Epidermal melanocyte (primary cell): ENCODE measurements around the gene CIDEB.
A peak's percentile ranks its signal among the peaks of the same experiment; 100 is the strongest.
"Not testable (repeated sequence)": the region's sequence is repeated elsewhere in the genome, so short reads cannot be mapped to it uniquely, and the experiment has no call there.

Experiments used
- DNase-seq: peaks from one replicate; pipeline ENCODE4 v3.0.0; 2011; ENCODE audit warnings: low spot score; ENCODE audit not compliant: insufficient read length

The CIDEB gene, protein sequence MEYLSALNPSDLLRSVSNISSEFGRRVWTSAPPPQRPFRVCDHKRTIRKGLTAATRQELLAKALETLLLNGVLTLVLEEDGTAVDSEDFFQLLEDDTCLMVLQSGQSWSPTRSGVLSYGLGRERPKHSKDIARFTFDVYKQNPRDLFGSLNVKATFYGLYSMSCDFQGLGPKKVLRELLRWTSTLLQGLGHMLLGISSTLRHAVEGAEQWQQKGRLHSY

DNA sequence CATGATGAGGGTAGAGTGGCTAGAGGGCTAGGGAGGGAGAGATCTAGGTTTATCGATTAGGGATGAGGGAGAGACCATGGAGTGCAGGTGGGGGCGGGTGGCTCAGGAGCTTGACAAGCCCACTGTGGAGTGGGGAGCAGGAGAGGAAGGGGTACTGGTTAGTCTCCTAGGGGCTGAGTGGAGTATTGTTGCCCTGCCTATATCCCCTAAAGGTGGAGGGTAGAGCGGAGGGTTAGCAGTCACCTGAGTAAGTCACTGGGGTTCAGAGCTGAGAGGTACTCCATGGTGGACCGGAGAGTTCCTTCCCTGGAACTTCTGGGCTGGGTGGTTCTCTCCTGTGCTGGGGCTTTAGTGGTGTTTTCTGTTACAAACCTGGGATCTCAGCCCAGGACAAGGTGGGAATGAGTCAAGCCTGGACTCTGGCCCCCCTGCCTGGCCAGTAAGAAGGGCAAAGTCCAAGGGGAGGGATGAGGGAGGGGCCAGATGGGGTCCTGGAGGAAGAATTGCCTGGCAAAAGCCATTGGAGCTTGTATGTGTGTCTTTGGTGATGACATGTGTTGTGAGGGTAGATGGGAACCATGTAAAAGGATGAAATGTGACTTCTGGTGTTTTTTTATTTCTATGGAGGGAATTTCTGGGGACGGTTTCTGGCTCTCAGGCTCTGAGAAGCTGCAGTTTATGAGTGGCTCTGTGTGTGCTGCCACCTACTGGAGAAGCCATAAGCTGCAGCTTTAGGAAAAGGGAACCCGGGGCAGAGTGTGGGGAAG lies at the start of gene CIDEB:
Gene CIDEB (minus strand): TSS at position 403 of the 767 bp plus-strand sequence. CDS start 119 bp downstream, at position 284.
- DNase-seq, result peak; percentile 85

DNA sequence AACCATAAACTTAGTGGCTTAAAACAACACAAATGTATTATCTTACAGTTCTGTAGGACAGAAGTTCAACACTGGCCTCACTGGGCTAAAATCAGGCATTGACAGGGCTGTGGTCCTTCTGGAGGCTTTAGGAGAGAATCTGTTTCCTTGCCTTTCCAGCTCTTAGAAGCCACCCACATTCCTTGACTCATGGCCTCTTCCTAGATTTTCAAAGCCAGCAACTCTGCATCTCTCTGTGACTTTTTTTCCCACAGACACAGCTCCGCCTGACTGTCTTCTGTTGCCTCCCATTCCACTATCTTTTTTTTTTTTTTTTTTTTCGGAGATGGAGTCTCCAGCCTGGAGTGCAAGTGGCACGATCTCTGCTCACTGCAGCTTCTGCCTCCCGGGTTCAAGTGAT lies 48.4 kb upstream of the CIDEB start:
- no peak for DNase-seq

DNA sequence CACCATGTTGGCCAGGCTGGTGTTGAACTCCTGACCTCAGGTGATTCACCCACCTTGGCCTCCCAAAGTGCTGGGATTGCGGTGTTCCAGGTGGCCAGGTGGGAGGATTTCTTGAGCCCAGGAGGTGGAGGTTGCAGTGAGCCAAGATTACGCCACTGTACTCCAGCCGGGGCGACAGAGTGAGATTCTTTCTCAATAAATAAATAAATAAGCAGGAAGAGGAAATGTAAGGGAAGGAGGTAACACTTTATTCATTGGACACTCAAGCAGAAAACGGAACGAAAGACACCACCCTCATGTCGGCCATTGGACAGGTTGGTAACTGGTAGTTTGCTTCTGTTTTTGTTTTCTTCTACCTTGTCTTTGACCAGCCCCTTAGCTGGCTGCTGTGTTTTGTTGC lies 47.2 kb upstream of the CIDEB start:
- DNase-seq, result no peak

DNA sequence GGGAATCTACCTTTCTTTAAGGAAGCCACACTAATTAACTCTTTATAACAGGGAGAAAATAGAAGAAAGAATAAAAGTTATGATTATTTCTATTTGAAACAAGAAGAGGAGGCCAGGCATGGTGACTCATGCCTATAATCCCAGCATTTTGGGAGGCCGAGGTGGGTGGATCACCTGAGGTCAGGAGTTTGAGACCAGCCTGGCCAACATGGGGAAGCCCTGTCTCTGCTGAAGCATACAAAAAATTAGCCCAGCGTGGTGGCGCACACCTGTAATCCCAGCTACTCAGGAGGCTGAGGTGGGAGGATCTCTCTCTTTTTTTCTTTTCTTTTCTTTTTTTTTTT lies 46.7 kb upstream of the CIDEB start:
- not testable (repeated sequence) for DNase-seq

DNA sequence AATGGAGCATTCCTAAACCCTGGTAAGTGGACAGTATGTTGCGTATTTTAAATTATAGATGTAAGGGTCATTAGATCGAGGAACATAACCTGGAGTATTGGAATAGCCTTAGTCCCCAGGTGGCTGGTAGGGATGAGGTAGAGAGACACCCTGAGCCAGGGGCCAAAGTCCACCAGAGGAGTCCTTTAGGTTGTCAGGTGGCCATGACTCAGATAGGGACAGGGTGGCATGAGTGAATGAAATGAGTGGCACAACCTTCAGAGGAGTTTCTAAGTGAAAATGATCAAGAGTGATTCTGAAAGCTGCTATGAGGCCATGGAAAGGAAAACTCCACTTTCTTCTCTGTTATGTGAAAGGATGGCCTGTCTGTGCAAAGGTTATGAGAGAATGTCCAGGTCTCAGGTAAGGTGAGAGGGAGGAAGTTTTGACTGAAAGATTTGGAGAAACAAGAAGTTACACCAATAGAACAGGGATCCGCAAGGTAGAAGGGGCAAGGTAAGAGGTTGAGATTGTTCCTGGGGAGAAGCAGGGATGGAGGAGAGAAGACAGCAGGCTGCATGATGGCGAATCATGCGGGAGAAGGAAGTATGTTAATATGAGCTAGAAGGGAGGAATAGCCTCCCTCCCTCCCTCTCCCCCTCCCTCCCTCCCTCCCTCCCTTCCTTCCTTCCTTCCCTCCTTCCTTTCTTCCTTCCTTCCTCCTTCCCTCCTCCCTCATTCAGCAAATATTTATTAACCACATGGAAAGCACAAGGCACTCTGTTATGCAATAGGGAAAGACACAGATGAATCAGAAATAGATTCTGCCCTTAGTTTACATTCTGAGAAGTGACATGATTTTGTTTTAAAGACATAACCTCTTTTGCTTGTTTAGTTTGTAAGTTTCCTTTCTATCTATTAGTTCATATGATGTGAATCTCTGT lies 46.0 kb upstream of the CIDEB start:
- no peak for DNase-seq

DNA sequence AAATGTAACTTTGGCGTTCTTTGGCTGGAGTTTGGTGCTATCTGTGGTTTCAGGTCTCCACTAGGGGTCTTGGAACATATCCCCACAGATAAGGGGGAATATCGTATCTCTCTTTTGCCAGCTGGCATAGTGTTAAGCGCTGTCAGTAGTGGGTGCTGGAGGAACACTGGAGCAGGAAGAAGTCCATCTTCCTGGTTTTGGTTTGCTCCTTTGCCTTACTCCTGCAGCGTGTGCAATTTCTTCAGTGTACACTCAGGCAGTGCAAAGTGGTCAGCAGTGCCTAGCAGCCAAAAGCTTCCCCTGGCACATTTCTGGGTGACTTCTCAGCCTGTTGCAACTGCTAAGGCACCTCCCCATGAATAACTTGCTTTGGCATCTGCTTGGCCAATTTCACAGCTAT lies 43.7 kb upstream of the CIDEB start:
- DNase-seq, result no peak

DNA sequence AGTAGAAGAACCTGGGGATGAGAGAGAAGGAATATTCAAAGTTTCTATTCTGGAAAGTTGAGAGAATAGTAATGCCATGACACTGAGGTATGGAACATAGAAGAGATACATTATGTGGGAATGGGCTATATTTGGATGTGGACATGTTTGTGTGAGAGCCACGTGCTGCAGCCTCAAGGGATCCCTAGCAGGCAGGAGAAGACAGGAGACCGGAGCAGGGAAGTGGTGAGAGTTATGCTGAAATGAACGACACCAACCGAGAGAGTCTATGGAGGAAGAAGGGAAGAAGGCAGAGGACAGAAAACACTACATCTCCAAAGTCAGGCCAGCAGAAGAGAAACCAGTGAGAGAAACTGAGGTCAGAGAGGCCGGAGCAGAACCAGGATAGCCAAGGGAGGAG lies 42.0 kb upstream of the CIDEB start:
- DNase-seq, result no peak

DNA sequence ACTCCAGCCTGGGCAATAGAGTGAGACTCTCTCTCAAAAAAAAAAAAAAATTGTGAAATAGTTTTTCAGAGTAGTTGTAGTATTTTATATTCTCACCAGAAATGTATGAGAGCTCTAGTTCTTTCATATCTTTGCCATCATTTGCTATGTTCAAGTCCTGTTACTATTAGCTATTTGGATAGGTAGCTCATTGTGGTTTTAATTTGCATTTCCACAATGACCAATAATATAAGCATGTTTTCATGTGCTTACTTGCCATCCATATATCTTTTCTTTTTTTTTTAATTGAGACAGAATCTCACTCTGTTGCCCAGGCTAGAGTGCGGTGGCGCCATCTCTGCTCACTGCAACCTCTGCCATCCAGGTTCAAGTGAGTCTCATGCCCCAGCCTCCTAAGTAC lies 40.4 kb upstream of the CIDEB start:
- DNase-seq, result no peak

DNA sequence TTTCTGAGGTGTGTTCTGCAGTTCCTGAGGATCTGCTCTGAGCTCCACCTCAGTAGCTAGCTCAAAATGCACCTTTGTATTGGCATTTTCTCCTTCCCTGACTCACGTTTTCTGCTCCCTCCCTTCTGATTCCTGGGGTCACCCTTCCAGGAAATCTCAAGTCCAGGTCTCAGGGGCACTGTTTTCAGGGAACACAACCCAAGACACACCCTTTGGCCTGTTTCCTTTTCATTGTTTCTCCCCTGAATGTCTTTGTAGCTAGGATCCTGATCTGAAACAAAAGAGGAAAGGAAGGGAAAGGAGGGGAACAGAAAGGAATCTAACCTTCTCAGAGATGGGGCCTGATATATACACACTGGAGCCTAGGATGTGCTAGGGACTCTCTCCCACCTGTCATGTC lies 39.4 kb upstream of the CIDEB start:
- DNase-seq, result no peak

DNA sequence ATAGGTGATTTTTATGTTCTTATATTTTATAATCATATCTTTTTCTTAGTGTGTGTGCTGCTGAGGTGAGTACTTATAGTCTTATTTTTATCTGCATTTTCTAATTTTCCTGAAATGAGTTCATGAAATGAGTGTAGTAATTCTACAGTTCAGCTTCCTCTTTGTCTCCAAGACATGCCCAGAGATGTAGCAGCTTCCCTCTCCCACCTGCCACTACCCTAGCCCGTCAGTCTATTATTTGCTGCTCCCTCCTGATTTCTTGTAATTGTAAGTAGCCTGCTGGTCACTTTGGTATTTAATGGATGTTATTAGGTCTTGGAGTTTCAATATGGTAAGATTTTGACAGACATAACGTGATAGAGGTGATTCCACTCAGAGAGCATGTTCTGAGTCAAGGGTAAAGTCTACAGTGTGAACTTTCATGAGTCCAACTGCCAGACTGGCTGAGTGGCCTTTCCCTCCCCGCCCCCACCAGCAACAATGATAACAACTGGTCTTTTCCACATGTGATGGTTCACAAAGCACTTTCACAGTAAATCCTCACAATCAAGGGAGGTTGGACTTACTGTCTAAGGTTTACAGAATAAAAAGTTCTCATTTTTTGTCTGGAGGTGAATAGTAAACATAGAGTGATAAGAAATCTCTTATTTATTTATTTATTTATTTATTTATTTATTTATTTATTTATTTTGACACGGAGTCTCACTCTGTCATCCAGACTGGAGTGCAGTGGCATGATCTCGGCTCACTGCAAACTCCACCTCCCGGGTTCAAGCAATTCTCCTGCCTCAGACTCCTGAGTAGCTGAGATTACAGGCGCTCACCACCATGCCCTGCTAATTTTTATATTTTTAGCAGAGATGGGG lies 36.3 kb upstream of the CIDEB start:
- DNase-seq, result no peak

DNA sequence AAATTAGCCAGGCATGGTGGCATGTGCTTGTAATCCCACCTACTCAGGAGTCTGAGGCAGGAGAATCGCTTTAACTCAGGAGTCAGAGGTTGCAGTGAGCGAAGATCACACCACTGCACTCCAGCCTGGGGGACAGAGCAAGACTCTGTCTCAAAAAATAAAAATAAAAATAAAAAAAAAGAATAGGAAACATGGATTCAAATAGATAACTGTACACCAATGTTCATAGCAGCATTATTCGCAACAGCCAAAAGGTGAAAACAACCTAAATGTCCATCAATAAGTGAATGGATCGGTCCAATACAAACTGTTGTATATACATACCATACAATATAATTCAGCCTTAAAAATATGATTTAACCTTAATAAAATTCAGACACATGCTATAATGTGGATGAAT lies 35.1 kb upstream of the CIDEB start:
- DNase-seq, result no peak

DNA sequence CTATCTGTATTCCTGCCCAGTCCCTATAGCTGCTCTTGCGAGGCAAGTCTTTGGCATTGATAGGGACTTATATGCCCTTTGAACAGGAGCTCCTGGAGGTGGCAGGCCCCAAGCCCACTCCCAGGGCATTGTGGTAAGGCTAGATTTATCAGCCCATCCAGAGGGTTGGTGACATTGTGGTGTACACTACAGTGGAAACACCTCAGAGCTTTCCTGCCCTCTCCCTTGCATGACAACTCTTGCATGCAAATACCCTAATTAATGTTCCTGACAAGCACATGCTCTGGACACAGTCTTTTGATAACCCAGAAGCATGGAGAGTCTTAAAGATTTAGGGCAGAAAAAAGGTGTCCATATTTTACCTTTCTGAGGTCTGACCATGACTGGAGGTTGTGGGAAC lies 32.8 kb upstream of the CIDEB start:
- no peak for DNase-seq

DNA sequence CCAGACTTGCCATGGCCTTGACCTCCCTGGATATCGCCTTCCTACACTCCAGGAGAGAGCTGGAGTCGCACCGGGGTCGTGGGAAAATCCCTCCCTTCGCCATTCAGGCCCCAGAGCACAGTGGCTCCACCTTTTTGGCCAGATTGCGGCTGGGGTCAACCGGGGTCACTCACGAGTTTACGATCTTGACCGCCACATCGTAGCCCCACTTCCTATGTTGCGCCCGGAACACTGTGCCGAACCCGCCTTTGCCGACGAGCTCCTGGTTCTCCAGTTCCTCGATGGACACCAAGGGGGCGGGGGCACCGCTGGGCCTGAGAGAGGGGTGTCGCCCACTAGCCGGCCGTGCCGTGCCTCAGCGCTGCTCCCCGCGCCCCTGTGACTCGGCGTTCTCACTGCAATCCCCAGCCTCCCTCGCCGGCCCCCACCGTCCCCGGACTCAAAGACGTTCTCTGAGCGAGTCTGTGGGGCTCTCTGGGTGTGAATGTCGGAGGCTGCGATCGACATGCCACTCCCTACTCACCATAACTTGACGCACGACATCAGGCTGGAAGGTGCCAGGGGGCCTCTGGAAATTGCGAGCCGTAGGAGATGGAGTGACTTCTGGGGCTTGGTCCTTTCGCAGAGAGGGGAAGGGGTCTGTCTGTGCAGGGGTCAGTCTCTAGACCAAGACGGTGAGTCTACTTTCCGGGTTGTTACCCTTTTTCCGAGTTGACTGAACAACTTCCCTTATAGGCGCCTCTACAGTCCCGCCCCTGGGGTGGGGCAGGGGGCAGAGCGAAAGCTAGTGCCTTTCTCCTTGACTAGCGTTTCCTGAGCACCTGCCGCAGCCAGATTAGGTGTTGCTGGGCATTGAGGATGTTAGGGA lies 31.7 kb upstream of the CIDEB start, which contains the start of gene RIPK3:
Gene RIPK3 (minus strand): TSS at position 708 of the 868 bp plus-strand sequence. CDS start 165 bp downstream, at position 543.
- DNase-seq, result no peak

DNA sequence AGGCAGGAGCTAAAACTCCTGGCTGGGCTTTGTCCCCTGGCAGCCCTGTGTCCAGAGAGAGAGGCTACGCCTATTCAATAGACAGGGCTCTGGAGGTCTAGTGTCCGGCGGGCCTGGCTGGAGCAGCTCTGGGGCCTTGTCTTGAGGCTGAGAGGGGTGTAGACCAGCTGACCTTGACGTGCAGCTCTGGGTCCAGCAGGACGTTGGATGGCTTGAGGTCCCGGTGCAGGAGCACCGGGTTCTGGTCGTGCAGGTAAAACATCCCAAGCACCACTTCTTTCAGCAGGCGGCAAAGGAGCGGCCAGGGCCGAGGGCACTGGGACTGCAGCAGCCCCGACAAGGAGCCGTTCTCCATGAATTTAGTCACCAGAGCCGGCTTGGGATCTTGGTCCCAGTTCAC lies 31.1 kb upstream of the CIDEB start:
- DNase-seq, result no peak

DNA sequence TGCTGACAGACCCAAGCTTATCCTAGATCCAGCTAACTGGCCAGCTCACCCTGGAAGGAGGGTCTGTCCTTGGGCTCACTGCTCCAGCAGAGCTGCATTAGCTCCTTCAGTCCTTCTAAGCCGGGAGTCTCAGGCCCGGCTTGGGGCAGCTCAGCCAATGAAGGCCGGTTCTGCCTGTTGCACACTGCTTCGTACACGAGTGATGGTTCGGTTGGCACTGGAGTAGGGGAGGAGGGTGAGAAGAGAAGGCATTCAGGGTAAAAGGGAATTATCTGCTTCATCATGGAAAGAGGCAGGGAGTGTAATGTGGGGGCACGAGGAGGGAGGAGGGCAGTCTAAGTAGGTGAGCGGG lies 30.0 kb upstream of the CIDEB start:
- DNase-seq, result no peak

DNA sequence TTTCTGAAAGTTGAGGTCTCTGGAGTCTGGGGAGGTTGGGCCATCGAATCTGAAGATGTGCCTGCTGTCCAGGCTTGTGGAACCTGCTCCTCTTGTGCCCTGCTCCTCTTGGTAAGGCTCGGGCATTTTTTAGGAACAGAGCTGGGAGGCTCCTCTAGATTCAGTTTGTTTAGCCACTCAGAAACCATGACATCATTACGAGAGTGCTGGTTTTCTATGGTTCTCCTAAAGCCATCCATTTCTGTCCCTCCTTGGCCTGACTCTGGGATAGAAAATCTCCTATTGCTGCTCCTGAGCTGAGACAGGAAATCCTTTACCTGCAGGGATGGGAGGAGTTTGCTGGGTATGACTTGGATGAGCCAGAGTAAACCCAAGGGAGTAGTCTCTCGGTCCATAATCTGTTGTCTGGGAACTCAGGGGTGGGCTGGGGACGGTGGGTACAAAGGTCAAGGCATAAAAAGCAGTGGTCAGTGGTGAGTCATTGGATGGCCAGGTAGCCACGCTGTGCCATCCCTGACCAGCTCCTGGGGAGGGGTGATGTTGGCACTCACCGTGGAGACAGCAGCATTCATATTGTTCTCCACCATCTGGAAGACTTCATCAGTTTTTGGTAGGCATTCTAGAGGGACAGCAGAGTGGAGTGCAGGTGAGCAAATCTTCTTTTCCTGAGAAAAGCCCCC lies 29.5 kb upstream of the CIDEB start:
- DNase-seq, result no peak

DNA sequence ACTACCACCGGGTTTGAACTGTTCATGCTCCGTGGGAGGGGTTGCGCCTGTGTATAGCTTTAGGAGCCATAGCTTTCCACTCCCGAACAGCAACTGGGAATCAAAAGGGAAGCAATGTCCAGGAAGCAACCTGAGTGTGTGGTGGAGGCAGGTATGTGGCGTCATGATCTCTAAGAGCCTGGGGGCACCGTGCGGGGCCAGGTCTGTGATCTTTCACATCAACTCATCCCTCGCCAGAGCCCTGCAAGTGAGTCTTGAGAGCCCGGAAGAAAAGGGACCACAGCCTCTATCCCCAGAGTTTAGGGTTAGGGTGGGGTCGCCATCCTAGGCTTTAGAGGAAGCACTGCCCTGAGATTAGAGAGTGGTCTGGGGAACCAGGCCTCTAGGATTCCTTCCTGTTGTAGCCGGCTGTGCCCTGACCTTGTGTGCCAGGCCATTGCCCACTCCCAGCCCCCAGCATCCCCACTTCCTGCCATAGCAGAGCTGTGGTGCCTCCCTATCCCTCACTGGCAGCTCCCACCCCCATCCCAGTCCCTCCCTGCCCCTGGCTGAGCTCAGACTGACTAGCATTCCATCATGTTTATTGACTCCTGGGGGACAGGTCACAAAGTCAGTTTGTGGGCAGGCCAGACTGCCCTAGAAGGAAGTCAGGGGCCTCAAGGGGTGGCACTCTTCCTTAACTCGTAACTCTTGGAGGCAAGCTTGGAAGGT lies 27.8 kb upstream of the CIDEB start:
- DNase-seq, result no peak

DNA sequence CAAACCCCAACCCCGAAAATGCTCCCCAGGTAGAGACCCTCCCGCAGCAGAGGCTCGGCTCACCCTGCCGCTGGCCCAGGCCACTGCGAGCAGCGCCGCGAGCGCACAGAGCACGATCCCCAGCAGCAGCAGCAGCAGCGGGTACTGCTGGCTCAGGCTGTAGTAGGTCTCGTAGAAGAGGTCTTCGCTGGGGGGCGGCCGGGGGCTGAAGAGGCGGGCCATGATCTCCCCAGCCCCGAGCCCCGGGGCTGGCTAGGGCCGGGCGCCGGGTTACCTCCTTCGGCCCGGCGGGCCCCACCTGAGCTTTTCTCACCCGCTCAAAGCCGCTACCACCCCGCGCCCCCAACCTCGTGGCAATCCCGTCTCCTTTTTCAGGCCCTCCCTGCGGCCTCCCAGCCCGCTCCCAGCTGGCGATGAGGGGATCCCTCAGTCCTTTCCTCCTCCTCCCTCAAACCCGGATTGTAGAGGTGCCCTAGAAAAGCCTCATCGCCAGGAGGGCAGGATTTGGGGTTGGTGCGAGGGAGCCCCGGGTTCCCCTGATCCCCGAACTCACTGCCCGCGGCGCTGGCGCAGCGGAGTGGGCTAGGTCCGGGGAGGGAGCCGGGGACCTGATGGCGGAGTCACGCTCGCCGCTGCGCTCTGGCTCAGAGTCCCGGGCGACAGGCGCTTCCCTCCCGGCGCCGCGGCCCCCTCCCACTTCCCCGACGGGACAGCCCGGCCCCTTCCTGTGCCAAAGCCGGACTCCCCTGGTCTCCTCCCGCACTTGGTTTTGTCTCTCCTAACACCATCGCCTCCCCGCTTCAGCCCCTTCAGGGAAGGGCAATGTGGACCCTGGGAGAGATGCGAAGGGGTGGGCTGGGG lies 26.9 kb upstream of the CIDEB start, which contains the start of gene ADCY4:
Gene ADCY4 (minus strand): TSS at position 641 of the 861 bp plus-strand sequence. CDS start 419 bp downstream, at position 222.
- no peak for DNase-seq
